ENCODE measurements around the gene GMEB2.

The GMEB2 gene

GRCh38 chr20:63578224-63579016, 48.5 kb downstream of the GMEB2 start:
- Histone ChIP-seq H3K36me3 (ENCODE audit: insufficient read depth, low read length) (no peaks in the 10 kb centered on the region), H3K9ac (ENCODE audit: insufficient read length) (no peak overlapping the region), H3K9me3 (ENCODE audit: low read depth, low read length) (no peaks in the 10 kb centered on the region), H3K4me3 (no peak overlapping the region), H3K27ac (no peak overlapping the region)
- DNase-seq (ENCODE audit: low read depth, low spot score): no peak
- TF ChIP-seq POLR2AphosphoS5 (IDR thresholded peaks at IDR 0.05; ENCODE audit: borderline replicate concordance, low read depth, low read length) (no peak), FOXP2 (optimal IDR thresholded peaks at IDR 0.05; ENCODE audit: control extremely low read depth, extremely low read length, insufficient read depth) (no peak), EZH2 (IDR thresholded peaks at IDR 0.05) (no peak)

- no peak overlapping the region for H3K9ac ChIP-seq (ENCODE audit: insufficient read length)
- H3K27ac ChIP-seq: no peak overlapping the region
- no peak for TF ChIP-seq FOXP2 (optimal IDR thresholded peaks at IDR 0.05; ENCODE audit: control extremely low read depth, extremely low read length, insufficient read depth)
- no peak for TF ChIP-seq POLR2AphosphoS5 (IDR thresholded peaks at IDR 0.05; ENCODE audit: borderline replicate concordance, low read depth, low read length)
- TF ChIP-seq EZH2 (IDR thresholded peaks at IDR 0.05): no peak
- no peaks in the 10 kb centered on the region for H3K9me3 ChIP-seq (ENCODE audit: low read depth, low read length)
- DNase-seq (ENCODE audit: low read depth, low spot score): no peak
- H3K36me3 ChIP-seq (ENCODE audit: insufficient read depth, low read length): no peaks in the 10 kb centered on the region
- H3K4me3 ChIP-seq: no peak overlapping the region
These were observed 49.5 kb downstream of the GMEB2 start for GRCh38 chr20:63577317-63577894.

GRCh38 chr20:63576311-63576710, 50.6 kb downstream of the GMEB2 start:
- no peak for DNase-seq (ENCODE audit: low read depth, low spot score)
- H3K9ac ChIP-seq (ENCODE audit: insufficient read length): no peak overlapping the region
- TF ChIP-seq POLR2AphosphoS5 (IDR thresholded peaks at IDR 0.05; ENCODE audit: borderline replicate concordance, low read depth, low read length): no peak
- no peak for TF ChIP-seq FOXP2 (optimal IDR thresholded peaks at IDR 0.05; ENCODE audit: control extremely low read depth, extremely low read length, insufficient read depth)
- TF ChIP-seq EZH2 (IDR thresholded peaks at IDR 0.05): no peak
- no peaks in the 10 kb centered on the region for H3K36me3 ChIP-seq (ENCODE audit: insufficient read depth, low read length)
- no peak overlapping the region for H3K4me3 ChIP-seq
- no peak overlapping the region for H3K27ac ChIP-seq
- no peaks in the 10 kb centered on the region for H3K9me3 ChIP-seq (ENCODE audit: low read depth, low read length)

- Histone ChIP-seq H3K9ac (ENCODE audit: insufficient read length) (no peak overlapping the region), H3K9me3 (ENCODE audit: low read depth, low read length) (no peaks in the 10 kb centered on the region), H3K4me3 (no peak overlapping the region; the same call in 1 of the 2 replicates), H3K27ac (no peak overlapping the region), H3K36me3 (ENCODE audit: insufficient read depth, low read length) (no peaks in the 10 kb centered on the region)
- no peak for DNase-seq (ENCODE audit: low read depth, low spot score)
- TF ChIP-seq FOXP2 (optimal IDR thresholded peaks at IDR 0.05; ENCODE audit: control extremely low read depth, extremely low read length, insufficient read depth) (no peak), POLR2AphosphoS5 (IDR thresholded peaks at IDR 0.05; ENCODE audit: borderline replicate concordance, low read depth, low read length) (no peak), EZH2 (IDR thresholded peaks at IDR 0.05) (no peak)
These were observed 51.8 kb downstream of the GMEB2 start for GRCh38 chr20:63574829-63575743.

- Histone ChIP-seq H3K27ac (no peak within 1 kb of the TSS), H3K36me3 (ENCODE audit: insufficient read depth, low read length) (no peaks in the 10 kb centered on the region), H3K9ac (ENCODE audit: insufficient read length) (peak within 1 kb of the TSS; percentile 73), H3K9me3 (ENCODE audit: low read depth, low read length) (no peaks in the 10 kb centered on the region), H3K4me3 (peak within 1 kb of the TSS; percentile 83)
- DNase-seq (ENCODE audit: low read depth, low spot score): no peak
- no peak for TF ChIP-seq EZH2 (IDR thresholded peaks at IDR 0.05)
- no peak for TF ChIP-seq POLR2AphosphoS5 (IDR thresholded peaks at IDR 0.05; ENCODE audit: borderline replicate concordance, low read depth, low read length)
- TF ChIP-seq FOXP2 (optimal IDR thresholded peaks at IDR 0.05; ENCODE audit: control extremely low read depth, extremely low read length, insufficient read depth): no peak
These were observed 52.6 kb downstream of the GMEB2 start, which contains the start of gene HELZ2 for GRCh38 chr20:63574156-63574828. HELZ2 (minus strand) TSS chr20:63574239; CDS start chr20:63572385, 1,854 bp downstream.

GRCh38 chr20:63573647-63574131, 53.2 kb downstream of the GMEB2 start:
- TF ChIP-seq FOXP2 (optimal IDR thresholded peaks at IDR 0.05; ENCODE audit: control extremely low read depth, extremely low read length, insufficient read depth) (no peak), EZH2 (IDR thresholded peaks at IDR 0.05) (no peak), POLR2AphosphoS5 (IDR thresholded peaks at IDR 0.05; ENCODE audit: borderline replicate concordance, low read depth, low read length) (no peak)
- Histone ChIP-seq H3K27ac (no peak overlapping the region), H3K36me3 (ENCODE audit: insufficient read depth, low read length) (no peaks in the 10 kb centered on the region), H3K4me3 (peak overlapping the region; percentile 83), H3K9ac (ENCODE audit: insufficient read length) (peak overlapping the region; percentile 73), H3K9me3 (ENCODE audit: low read depth, low read length) (no peaks in the 10 kb centered on the region)
- no peak for DNase-seq (ENCODE audit: low read depth, low spot score)

GRCh38 chr20:63572788-63573646, 53.9 kb downstream of the GMEB2 start:
- Histone ChIP-seq H3K4me3 (peak overlapping the region; percentile 83), H3K27ac (no peak overlapping the region), H3K9me3 (ENCODE audit: low read depth, low read length) (no peaks in the 10 kb centered on the region), H3K9ac (ENCODE audit: insufficient read length) (peak overlapping the region; percentile 73), H3K36me3 (ENCODE audit: insufficient read depth, low read length) (no peaks in the 10 kb centered on the region)
- DNase-seq (ENCODE audit: low read depth, low spot score): no peak
- TF ChIP-seq FOXP2 (optimal IDR thresholded peaks at IDR 0.05; ENCODE audit: control extremely low read depth, extremely low read length, insufficient read depth) (no peak), EZH2 (IDR thresholded peaks at IDR 0.05) (no peak), POLR2AphosphoS5 (IDR thresholded peaks at IDR 0.05; ENCODE audit: borderline replicate concordance, low read depth, low read length) (no peak)

Data from SK-N-MC (cell line).